ENCODE data around the gene FGFR1OP2.

FGFR1OP2 gene

DNA sequence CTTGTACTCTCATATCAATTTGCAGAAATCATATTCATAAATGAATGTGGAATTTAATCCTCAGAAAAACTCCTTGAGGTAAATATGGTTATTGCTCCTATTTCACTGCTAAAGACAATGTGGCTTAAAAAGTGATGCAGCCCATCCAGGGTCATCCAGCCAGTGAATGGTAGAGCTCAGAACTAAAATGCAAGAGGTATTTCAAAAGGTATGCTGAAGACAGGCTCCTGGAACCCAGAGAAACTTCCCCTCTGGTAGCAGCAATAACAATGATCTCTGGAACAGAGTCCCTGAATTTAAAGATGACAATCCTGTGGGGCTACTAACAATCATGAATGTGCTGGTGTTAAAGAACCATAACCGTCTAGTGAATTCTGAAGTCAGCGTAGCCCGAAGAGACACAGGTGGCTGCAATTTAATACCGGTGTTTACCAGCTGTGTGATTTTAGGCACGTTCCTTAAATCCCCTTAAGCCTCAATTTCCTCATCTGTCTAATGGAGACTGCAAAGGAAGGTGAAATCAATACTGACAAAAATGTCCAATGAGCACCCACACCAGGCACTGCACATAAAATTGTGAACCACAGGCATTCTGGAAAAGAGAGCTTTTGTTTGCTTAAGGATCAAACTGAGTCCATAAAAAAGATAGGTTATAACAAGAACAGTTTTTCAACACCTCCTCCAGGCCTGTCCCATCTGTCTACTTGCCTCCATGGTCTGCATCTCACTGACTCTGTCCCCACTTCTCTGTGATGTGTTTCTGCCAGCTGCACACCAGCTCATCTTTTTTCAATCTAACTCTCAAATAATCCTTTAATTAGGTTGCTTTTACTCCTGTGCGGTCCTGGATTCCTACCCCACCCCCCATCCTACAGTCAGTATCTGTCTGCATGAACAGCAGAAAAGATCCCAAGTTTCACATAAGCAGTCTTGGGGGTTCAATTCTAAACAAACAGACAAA is 65.4 kb downstream of the FGFR1OP2 start:
- DNase-seq (ENCODE audit: low spot score): peak; percentile 80

DNA sequence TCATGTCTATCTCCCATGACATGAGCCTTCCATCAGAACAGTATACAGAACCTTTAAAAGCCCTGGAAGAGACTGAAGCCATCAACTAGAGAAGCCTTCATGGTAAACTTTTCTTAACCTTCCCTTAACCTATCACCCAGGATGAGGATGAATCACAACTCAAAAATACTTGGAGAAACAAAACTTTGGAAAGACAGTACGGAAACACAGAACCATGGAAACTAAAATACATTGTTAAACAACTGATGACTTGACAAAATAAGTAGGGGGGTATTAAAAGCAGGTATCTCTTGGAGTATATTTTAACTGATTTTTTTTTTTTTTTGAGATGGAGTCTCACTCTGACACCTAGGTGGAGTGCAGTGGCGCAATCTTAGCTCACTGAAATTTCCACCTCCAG is 67.2 kb downstream of the FGFR1OP2 start:
- DNase-seq (ENCODE audit: low spot score): no peak

DNA sequence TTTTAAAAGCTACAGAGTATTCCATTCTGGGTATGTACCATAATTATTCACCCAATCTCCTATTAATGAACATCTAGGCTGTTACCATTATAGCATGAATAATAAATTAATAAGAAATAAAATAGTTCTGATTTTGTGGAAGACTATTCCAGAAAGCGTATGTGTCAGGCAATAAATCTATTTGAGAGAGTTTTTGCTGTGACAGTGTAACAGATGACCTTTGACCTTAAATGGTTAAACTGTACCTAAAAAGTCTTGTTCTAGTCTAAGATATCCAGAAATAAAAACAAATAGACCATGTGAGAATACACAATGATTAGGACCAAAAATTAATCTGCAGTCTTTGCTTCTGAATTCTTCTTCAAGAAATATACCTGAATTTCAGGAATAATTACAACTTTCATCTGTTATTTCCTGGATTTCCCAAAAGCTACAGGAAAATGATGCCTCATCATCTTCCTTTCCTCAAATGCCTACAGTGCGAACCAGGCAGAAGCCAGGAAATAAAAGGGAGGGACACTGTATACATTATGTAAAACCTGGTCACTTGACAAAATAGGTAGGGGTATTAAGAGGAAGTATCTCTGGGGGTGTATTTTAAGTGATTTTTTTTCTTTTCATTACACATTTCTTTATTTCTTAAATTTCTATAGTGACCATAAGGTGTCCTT is 68.7 kb downstream of the FGFR1OP2 start:
- DNase-seq (ENCODE audit: low spot score): no peak

DNA sequence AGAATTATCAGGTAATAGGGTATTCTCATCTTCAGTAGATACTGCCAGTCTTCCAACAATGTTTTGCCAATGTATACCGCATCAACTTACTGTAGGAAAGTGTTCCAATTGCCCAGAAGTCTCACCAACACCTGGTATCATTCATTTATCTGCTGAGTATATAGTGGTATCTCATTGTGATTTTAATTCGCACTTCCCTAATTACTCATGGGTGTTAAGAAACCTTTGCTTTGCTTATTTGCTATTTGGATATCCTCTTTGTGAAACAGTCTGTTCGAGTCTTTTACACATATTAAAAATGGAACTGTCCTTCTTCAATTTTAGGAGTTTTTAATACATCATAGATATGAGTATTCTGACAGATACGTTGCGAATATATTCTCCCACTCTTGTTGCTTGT is 69.8 kb downstream of the FGFR1OP2 start:
- no peak for DNase-seq (ENCODE audit: low spot score)

DNA sequence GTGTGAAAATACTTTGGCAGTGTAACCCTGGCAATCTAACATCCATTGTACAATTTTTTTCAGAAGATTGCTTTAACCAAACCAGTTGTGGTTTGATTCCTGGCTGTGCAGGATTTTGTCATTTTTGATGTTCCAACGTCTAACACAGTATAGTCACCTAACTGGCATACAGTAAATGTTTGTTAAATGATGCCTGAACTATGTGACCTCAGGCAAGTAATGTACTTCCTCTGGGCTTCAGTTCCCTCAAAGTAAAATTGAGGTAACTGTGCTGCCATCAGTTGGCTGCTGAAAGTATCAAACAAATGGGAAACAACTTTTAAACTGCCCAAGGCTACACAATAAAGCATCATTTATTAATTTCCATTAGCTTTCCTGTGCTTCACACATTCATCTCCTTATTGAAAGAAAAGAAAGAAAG is 71.6 kb downstream of the FGFR1OP2 start:
- DNase-seq (ENCODE audit: low spot score): no peak

DNA sequence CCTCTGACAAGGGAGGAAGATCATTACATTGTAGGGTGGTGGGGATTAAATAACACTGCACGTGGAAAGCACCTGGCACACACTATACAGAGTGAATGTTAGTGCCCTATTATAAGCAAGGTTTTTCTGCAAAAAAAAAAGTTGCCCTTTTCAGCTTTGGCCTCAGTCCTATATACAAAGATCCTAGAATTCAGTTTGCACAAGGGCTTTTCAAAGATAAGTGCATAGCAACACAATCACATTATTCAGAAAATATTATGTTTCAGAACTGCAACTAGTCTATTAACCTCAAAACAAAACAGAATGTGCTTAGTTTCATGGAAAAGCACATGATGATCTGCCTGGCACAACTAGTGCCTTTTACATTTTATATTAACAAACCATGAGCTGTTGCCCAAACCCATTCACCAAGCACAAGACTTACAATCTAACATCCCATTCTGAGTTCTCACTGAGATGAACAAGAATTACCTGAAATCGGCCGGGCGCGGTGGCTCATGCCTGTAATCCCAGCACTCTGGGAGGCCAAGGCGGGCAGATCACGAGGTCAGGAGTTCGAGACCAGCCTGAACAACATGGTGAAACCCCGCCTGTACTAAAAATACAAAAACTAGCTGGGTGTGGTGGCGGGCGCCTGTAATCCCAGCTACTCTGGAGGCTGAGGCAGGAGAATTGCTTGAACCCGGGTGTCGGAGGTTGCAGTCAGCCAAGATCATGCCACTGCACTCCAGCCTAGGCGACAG is 74.1 kb downstream of the FGFR1OP2 start:
- DNase-seq (ENCODE audit: low spot score): no peak

DNA sequence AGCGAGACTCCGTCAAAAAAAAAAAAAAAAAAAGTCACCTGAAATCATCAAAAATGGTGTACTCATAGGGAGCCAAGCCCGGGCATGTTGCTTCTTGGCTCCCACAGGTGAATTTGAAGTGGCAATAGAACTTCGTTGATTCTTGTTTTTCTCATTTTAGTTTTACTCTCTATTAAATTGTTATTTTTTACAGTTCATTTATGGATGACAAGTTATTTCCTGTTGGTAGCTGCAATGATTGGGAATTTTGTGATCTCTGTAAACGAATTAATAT is 74.6 kb downstream of the FGFR1OP2 start:
- no peak for DNase-seq (ENCODE audit: low spot score)

DNA sequence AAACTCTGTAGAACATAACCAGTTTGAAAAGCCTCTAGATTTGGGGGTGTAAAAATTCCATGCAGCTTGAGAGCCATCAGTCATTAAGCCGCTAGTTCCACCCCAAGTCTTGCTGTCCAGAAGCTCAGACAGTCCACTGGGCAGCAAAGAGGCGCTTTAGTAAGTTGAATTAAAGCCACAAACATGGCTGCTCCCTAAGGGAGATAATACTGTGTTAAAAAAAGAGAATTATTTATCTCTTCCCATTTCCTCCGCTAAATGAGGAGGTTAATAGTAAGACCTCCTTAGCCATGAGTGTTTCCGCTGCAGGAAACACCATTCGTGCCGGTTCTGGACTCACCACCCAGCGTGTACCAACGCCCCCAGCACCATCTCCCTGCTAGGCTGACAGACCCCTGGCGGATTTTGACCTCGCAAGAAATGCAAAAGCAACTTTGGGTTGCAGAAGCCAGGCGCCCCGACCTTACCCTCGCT is 75.4 kb downstream of the FGFR1OP2 start:
- DNase-seq (ENCODE audit: low spot score): no peak

DNA sequence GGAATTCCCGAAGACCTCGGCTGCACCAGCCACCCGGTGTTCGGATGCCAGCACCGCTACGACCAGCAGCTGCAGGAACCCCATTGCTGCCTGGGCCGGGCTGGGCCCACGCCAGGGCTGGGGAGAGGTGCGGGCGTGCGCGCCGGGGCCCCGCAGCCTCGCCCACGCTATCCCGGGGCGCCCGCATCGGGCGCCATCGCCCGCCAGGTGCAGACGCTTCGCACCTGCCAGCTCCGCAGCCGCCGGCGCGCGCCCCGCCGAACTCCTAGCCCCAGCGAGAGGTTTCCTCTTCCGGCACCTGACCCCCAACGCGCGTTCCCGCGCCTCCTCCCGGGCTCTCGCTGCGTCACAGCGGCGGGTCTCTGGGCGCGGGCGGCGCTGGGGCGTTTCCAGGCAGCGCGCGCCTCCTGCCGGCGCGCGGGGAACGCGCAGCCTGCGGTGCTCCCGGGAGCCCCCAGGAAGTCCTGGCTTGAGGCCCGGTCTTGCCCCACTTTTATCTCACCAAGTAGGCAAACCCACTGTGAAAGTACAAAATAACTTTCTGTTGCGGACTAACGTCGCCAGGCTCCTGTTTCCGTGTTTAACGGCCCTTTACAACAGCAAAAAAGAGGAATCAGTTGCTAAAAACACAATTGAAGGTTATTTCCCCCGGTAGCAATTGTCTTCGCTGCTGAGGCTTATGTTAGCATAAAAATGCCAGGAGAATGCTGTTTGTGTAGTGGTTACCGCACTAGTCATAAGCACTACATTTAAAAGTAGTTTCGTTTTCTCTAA is 76.0 kb downstream of the FGFR1OP2 start, which contains the start of gene TM7SF3:
Gene TM7SF3 (minus strand): TSS at position 300 of the 774 bp plus-strand sequence. CDS start 216 bp downstream, at position 84.
- DNase-seq (ENCODE audit: low spot score): peak; percentile 95

DNA sequence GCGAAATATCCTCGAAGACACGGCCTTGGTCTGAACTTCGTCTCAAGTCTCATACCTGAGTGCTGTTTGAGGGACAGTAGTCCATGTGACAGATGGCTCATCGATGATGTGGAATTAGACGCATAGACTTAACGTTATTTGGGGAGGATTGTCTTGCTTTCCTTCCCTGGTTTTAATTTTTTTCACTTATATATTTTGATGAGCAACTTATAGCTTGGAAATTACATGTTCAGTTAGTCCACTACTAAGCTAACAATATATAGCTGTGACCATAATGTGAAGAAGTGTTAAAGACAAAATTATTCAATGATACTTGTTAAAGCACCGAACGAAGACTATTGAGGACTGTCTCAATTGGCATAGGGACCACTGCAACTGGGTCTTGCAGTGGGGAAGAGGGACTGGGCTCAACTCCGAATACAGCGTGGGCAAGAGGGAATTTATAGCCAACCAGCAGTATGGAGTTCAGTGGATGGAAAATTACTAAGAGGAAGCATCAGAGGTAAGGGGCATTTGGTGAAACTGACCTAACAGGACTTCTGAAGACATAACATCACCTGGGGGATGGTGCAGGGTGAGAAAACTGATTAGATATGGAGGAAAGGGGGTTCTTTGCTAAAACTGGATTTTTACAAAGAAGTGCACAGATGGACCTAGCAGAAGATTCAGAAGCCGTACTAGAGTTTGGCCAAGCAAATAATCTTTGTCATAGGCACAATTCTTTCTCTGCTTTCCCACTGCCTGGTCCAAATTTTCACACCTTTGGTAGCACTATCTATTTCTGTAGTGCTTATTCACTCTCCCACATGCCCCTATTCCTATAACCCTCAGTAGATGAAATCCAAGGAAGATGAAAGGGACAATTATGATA is 76.8 kb downstream of the FGFR1OP2 start:
- no peak for DNase-seq (ENCODE audit: low spot score)

DNA sequence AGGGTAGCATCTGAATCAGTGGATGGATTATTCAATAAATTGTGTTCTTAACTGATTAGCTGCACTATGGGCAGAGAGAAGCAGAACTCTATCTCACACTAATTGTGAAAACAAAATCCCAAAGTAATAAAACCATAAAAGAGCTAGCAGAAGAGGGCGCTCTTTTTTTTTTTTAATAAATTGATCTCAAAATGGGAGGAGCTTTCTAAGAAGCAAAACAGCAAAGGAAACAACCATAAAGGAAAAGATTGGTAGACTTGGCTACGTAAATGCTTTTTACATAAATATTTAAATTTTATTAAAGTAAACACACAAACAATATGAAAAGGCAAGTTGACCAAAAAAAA is 77.4 kb downstream of the FGFR1OP2 start:
- no peak for DNase-seq (ENCODE audit: low spot score)

Data from D341Med (cell line).